Measurements from ENCODE around the gene PALMD. TPM values are rescaled to one million over a fixed set of nuclear protein-coding genes. Genes with fewer than 3 reads are reported as not detected.
A peak's percentile ranks its signal among the peaks of the same experiment; 100 is the strongest.

PALMD gene
- total RNA-seq, 4 donors from 2014 or later: 68.9 to 75.6 (median 72.1) TPM

- WGBS, 2 donors: 27% methylated on average over 4 of the region's 4 CpGs
- no peak overlapping the region for H3K4me3 ChIP-seq (ENCODE audit: low read depth, poor library complexity, severe bottlenecking)
- DNase-seq (ENCODE audit: low spot score in 2 of 2): peak; percentile 53 to 88
- TF ChIP-seq POLR2A (IDR thresholded peaks at IDR 0.05) (no peak), CTCF (IDR thresholded peaks at IDR 0.05) (no peak)
- intact Hi-C loops (cut with DNase I; ENCODE audit: low total_unique reads): no loop called here
Observed at GRCh38 chr1:99648107-99648506, 2.2 kb downstream of the PALMD start.

GRCh38 chr1:99650030-99650429, 4.1 kb downstream of the PALMD start:
- intact Hi-C loops (cut with DNase I; ENCODE audit: low total_unique reads): no loop called here
- no peak for DNase-seq (ENCODE audit: low spot score in 2 of 2)
- 30 to 40% methylated on average over 2 of the region's 2 CpGs for WGBS, 2 donors
- H3K4me3 ChIP-seq (ENCODE audit: low read depth, poor library complexity, severe bottlenecking): no peak overlapping the region
- TF ChIP-seq CTCF (IDR thresholded peaks at IDR 0.05) (no peak), POLR2A (IDR thresholded peaks at IDR 0.05) (no peak)

GRCh38 chr1:99650773-99651437, 5.0 kb downstream of the PALMD start:
- no peak overlapping the region for H3K4me3 ChIP-seq (ENCODE audit: low read depth, poor library complexity, severe bottlenecking)
- WGBS, 2 donors: 37 to 38% methylated on average over 3 of the region's 3 CpGs
- no peak for DNase-seq (ENCODE audit: low spot score in 2 of 2)
- intact Hi-C loops (cut with DNase I; ENCODE audit: low total_unique reads): no loop called here
- TF ChIP-seq POLR2A (IDR thresholded peaks at IDR 0.05) (no peak), CTCF (IDR thresholded peaks at IDR 0.05) (no peak)

GRCh38 chr1:99652881-99653281, 7.0 kb downstream of the PALMD start:
- no peak for TF ChIP-seq CTCF (IDR thresholded peaks at IDR 0.05)
- no peak for TF ChIP-seq POLR2A (IDR thresholded peaks at IDR 0.05)
- 43 to 47% methylated on average over 2 of the region's 2 CpGs for WGBS, 2 donors
- no peak for DNase-seq (ENCODE audit: low spot score in 2 of 2)
- intact Hi-C loops (cut with DNase I; ENCODE audit: low total_unique reads): no loop called here
- no peak overlapping the region for H3K4me3 ChIP-seq (ENCODE audit: low read depth, poor library complexity, severe bottlenecking)

GRCh38 chr1:99655376-99655775, 9.5 kb downstream of the PALMD start:
- WGBS, 2 donors: 84 to 87% methylated on average over 3 of the region's 3 CpGs
- intact Hi-C loops (cut with DNase I; ENCODE audit: low total_unique reads): no loop called here
- no peak overlapping the region for H3K4me3 ChIP-seq (ENCODE audit: low read depth, poor library complexity, severe bottlenecking)
- TF ChIP-seq CTCF (IDR thresholded peaks at IDR 0.05) (no peak), POLR2A (IDR thresholded peaks at IDR 0.05) (no peak)
- DNase-seq (ENCODE audit: low spot score in 2 of 2): no peak

GRCh38 chr1:99656701-99657100, 10.8 kb downstream of the PALMD start:
- TF ChIP-seq POLR2A (IDR thresholded peaks at IDR 0.05) (no peak), CTCF (IDR thresholded peaks at IDR 0.05) (no peak)
- WGBS, 2 donors: 72 to 80% methylated on average over 3 of the region's 3 CpGs
- intact Hi-C loops (cut with DNase I; ENCODE audit: low total_unique reads): no loop called here
- no peak overlapping the region for H3K4me3 ChIP-seq (ENCODE audit: low read depth, poor library complexity, severe bottlenecking)
- DNase-seq (ENCODE audit: low spot score in 2 of 2): no peak
